ENCODE results near the gene APCS. TPM values are rescaled to one million over a fixed set of nuclear protein-coding genes. Genes with fewer than 3 reads are reported as not detected.

APCS gene
- total and polyA plus RNA-seq, 2 of the 13 experiments (the other 11 are each of a cell fraction or from before 2014, with no cell fraction given) = not detected

GRCh38 chr1:159577446-159577845 is 10.2 kb upstream of the APCS start (continued):
- no peak for TF ChIP-seq PAF1 (CRISPR knock-in tag; IDR thresholded peaks at IDR 0.05)
- no peak for TF ChIP-seq PITX1 (CRISPR knock-in tag; IDR thresholded peaks at IDR 0.05)
- no peak for TF ChIP-seq GLMP (CRISPR knock-in tag; IDR thresholded peaks at IDR 0.05; ENCODE audit: borderline replicate concordance)
- TF ChIP-seq ZNF33A (CRISPR knock-in tag; IDR thresholded peaks at IDR 0.05; ENCODE audit: borderline replicate concordance) = no peak
- no peak for TF ChIP-seq FOXK1 (CRISPR knock-in tag; IDR thresholded peaks at IDR 0.05; ENCODE audit: borderline replicate concordance, low read depth)
- no peak for TF ChIP-seq SUZ12 (IDR thresholded peaks at IDR 0.05; ENCODE audit: low read depth, low read length)
- TF ChIP-seq CHD4 (IDR thresholded peaks at IDR 0.05; ENCODE audit: borderline replicate concordance, low read length) = no peak
- TF ChIP-seq ZNF253 (CRISPR knock-in tag; IDR thresholded peaks at IDR 0.05; ENCODE audit: borderline replicate concordance) = no peak
- TF ChIP-seq ARNT2 (CRISPR knock-in tag; IDR thresholded peaks at IDR 0.05; ENCODE audit: low read depth) = no peak

- Histone ChIP-seq H3K9me3 (ENCODE audit: low read length) (peaks cover 7% of the 10 kb centered on the region; the same call in 1 of the 2 replicates), H4K20me1 (ENCODE audit: insufficient read depth, low read length) (no peaks in the 10 kb centered on the region), H3K4me3 (replicated peaks in 1 of 3; ENCODE audit: insufficient read depth in 1 of 3, low read depth in 2 of 3, low read length in 3 of 3) (no peak overlapping the region), H3K36me3 (replicated peaks in 1 of 2; ENCODE audit: control insufficient read depth in 1 of 2, insufficient read depth in 2 of 2, low read length in 2 of 2) (no peaks in the 10 kb centered on the region), H3K27ac (ENCODE audit: extremely low read length, insufficient read depth, low read length) (no peak overlapping the region), H3K79me2 (ENCODE audit: insufficient read depth, low read length) (no peaks in the 10 kb centered on the region), H3K27me3 (ENCODE audit: control insufficient read depth in 1 of 2, insufficient read depth in 2 of 2, low read length in 2 of 2) (no peaks in the 10 kb centered on the region), H3K4me1 (ENCODE audit: insufficient read depth, low read length) (no peaks in the 10 kb centered on the region), H3K9ac (ENCODE audit: insufficient read depth, low read depth, low read length) (no peak overlapping the region), H3K4me2 (ENCODE audit: low read depth, low read length) (no peak overlapping the region), H2AFZ (ENCODE audit: low read length) (no peak overlapping the region)
- FAIRE-seq = no peak
- in situ Hi-C loops (cut with HindIII; ENCODE audit: extremely low pct_ligation_motif_present, low pct_unique_long_range_greater_than_20kb) (no loop called here), intact Hi-C loops (cut with micrococcal nuclease; ENCODE audit: unreplicated experiment) (no loop called here)
- no peak for DNase-seq (ENCODE audit: low spot score)
- no TSS peak for BruUV-seq (replicated peaks)
- CTCF ChIA-PET (ENCODE audit: low intra/inter-chr PET ratio, low total read pairs) = no interaction called here
- no peak for ATAC-seq
- POLR2A ChIA-PET = no interaction called here
- 6% methylated on average over 3 of the region's 3 CpGs for WGBS (ENCODE audit: low lambda C conversion rate)
- TF ChIP-seq ZNF556 (CRISPR knock-in tag; IDR thresholded peaks at IDR 0.05; ENCODE audit: borderline replicate concordance) = no peak
- no peak for TF ChIP-seq TERF1 (CRISPR knock-in tag; IDR thresholded peaks at IDR 0.05)
- no peak for TF ChIP-seq ZBTB2 (CRISPR knock-in tag; IDR thresholded peaks at IDR 0.05; ENCODE audit: low read depth)
- TF ChIP-seq DR1 (CRISPR knock-in tag; IDR thresholded peaks at IDR 0.05) = no peak
- TF ChIP-seq JUND (CRISPR knock-in tag; IDR thresholded peaks at IDR 0.05) = no peak
- no peak for TF ChIP-seq ZNF354B (CRISPR knock-in tag; IDR thresholded peaks at IDR 0.05)
- no peak for TF ChIP-seq AKNA (CRISPR knock-in tag; IDR thresholded peaks at IDR 0.05; ENCODE audit: borderline replicate concordance)
Measured at GRCh38 chr1:159580340-159580739, 7.3 kb upstream of the APCS start.

Data from HepG2 (cell line).